DMS53 treated with DMSO at 0.1 percent for 48 hours (cell line): ENCODE data around the gene PLEKHH3.
"Not testable (repeated sequence)": the region's sequence is repeated elsewhere in the genome, so short reads cannot be mapped to it uniquely, and the experiment has no call there.

ENCODE experiments used
- DNase-seq: peaks from one replicate; lab custom pipeline; 2025; ENCODE audit not compliant: unreplicated experiment; lab: John Stamatoyannopoulos, UW

PLEKHH3 gene

DNA sequence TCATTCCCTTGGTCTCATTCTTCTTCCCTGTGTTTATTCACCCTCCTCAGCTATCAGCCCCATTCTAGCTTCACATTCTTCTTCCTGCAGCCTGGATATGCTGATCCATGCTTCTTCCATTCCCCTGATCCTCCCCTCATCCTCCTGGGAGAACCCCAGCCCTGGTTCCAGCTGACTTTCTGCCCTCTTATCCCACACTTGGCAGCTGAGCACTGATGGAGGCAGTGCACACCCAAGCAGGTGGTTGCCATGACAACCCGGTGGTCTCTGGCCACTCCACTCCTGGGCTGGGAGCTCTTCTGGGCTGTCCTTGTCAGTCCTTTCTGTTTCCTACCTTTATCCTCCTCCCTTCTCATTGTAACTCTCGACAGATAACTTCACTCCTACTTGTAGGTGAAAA, 34.5 kb downstream of the PLEKHH3 start:
- DNase-seq = no peak

DNA sequence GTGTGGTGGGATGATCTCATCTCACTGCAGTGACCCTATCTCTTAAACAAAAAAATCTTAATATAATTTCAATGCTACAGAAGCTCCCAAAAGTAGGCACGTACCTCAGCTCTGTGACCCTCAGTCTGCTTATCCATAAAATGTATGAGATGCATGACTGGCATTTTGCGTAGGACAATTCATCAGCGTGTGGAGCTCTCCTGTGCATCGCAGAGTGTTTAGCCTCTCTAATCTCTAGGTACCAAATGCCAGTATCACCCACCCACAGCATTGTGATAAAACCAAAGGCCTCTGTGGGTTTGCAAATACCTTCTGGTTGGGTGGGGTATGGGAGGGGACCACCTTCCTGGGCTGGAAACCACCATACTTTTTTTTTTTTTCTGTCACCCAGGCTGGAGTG, 36.7 kb downstream of the PLEKHH3 start:
- no peak for DNase-seq

DNA sequence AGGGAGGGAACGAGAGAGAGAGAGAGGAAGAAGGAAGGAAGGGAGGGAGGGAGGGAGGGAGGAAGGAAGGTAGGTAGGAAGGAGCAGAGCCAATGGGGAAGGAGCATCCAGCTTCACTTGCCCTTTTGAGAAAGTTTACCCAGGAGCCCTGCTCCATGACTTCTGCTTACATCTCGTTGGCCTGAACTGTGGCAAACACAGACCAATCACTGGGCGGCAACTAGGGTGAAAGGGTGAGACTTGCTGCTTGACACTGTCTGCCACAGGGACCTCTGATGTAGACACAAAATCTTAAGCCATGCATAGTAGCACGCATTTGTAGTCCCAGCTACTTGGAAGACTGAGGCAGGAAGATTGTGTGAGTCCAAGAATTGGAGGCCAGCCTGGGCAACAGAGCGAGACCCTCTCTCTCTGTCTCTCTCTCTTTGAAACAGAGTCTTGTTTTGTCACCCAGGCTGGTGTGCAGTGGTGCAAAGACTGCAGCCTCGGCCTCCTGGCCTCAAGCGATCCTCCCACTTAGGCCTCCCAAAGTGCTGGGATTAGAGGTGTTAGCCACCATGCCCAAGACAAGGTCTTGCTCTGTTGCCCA, 37.2 kb downstream of the PLEKHH3 start:
- no peak for DNase-seq

DNA sequence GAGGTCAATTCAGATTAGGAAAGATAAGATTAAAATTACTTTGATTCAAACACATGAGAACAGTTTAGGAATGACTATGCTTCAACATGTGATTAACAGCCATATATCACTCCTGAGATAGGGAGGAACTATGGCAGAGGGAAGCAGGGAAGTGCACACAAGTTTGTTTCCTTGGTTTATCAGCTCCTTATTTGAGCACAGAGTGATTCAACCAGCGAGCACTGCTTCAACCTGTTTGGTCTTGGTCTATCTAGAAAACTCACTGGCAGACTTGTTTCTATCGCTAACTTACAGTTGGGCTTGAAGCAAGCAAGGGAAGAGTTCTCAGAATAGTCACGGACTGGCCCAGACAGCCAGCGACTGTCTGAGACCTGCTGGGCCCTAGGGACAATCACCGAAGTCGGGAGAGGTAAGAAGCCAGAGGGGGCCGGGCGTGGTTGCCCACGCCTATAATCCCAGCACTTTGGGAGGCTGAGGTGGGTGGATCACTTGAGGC, 43.8 kb downstream of the PLEKHH3 start:
- DNase-seq = no peak

DNA sequence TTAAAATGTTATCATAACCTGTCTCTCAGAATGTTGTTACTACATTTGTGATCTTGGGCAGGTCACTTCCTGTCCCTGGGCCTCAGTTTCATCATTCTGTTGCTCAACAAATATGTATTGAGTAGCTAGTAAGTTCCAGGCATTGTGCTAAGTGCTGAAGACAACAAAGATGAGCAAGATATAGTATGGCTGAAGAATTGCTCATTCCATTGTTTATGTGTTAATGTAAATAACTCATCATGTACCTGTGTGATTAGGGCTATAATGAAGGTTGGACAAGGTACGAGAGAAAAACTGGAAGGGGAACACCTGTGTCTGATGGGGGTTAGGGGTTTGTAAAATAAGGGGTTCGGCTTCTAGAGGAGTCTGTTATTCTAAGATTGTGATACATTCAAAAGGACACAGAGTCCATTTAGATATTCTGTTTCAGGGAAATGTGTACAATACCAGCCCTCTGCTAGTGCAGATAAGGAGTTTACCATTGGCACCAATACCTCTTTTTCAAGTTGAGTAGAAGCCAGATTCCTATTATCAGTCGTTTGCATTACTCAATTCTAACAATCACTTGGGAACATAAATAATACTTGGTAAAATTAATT, 47.3 kb downstream of the PLEKHH3 start:
- DNase-seq = no peak

DNA sequence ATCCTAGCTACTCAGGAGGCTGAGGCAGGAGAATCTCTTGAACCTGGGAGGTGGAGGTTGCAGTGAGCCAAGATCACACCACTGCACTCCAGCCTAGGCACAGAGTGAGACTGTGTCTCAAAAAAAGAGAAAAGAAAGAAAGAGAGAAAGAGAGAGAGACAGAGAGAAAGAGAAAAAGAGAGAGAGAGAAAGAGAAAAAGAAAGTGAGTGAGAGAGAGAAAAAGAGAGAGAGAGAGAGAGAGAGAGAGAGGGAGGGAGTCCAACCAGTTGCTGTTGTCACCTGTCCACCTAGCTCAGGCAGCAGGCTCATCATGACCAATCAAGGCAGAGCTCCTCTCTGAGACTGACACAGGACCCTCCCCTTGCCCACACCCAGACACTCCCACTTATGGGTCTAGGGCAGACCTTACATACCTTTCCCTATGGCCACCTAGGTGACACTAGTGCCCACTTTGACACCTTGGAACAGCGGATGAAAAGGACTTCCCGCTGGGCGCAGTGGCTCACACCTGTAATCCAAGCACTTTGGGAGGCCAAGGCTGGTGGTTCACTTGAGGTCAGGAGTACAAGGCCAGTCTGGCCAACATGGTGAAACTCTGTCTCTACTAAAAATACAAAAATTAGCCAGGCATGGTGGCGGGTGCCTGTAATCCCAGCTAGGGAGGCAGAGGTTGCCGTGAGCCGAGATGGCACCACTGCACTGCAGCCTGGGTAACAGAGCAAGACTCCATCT, 49.6 kb downstream of the PLEKHH3 start:
- not testable (repeated sequence) for DNase-seq

DNA sequence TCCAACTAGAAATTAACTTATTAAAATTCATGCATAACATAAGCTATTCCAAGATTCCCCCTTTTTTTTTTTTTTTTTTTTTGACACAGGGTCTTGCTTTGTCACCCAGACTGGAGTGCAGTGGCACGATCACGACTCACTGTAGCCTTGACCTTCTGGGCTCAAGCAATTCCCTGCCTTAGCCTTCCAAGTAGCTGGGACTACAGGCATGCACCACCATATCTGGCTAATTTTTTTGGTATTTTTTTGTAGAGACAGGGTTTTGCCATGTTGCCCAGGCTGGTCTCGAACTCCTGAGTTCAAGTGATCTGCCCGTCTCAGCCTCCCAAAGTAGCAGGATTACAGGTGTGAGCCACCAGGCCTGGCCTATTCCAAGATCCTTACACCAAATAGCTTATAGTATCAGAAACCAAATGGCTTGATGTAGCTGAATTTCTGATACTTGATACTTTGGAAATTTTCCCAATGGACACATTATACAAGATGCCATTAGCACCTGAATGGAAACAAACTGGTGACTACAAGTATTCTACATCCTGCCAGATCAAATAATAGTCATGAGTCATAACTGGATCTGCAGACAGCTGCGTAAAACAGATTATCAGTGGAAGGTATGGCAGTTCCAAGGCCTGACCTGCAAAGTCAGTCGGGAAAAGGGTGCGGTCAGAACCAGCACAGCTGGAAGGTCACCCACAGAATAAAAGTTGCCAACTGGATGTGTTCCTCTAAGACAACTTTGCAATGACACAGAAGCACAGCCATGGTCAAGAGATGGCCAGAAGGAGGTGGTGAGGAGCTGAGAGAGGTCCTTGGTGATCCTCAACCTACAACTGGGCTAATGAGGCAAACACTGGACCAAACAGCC, 52.8 kb downstream of the PLEKHH3 start:
- peak; percentile 91 for DNase-seq

DNA sequence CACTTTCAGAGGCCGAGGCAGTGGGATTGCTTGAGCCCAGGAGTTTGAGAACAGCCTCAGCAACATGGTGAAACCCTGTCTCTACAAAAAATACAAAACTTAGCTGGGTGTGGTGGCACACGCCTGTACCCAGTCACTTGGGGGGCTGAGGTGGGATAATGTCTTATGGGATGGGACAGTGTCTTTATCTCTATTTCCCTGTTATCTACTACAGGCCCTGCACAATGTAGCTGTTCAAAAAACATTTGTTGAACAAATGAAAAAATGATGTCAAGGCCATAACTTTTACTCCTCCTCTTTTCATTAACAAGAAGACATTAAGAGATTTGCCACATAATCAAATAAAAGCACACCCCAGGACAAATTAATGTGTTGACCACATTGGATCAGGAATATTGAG, 53.5 kb downstream of the PLEKHH3 start:
- DNase-seq = no peak

DNA sequence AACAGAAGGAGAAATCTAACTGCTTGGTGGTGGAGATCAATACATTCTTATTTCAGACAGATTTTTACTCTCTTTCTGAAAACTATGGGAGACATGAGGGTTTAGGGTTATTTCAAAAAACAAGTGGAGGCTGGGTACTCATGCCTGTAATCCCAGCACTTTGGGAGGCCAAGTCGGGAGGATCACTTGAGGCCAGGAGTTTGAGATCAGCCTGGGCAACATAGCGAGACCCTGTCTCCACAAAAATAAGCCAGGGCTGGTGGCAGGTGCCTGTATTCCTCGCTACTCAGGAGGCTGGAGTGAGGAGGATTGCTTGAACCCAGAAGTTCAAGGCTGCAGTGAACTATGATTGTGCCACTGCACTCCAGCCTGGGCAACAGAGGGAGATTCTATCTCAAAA, 54.8 kb downstream of the PLEKHH3 start:
- DNase-seq = not testable (repeated sequence)

DNA sequence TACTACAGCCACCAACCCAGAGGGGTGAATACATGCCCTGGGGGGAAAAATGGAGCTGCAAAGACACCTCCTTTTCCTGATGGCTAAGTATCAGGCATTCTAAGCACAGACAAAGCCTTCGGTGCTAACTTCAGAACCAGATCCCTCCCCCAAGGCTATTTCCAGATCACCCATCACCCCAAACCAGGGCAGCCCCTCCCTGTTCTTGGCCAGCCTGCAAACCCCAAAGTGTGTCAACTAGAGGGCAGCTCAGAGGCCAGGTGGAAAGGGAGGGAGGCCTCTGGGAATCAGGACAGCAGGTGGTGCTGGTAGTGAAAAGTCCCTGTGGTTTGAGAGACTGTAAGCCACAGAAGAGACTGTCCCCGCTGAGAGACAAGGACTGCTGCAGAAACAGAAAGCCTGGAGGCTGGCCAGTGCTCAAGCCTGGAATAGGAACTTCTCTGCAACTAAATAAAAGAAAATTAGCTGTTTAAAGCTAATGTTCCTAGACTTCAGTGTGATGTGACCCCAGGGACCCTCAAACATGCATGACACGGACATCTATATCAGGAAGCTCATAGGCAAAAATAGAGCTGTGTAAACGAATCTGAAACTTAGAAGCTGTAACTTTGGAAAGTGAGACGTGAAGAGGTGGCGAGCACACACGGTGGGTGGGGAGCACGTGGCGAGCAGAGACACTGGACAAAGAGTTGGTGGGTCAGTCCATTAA, 58.2 kb downstream of the PLEKHH3 start:
- DNase-seq = peak; percentile 71

DNA sequence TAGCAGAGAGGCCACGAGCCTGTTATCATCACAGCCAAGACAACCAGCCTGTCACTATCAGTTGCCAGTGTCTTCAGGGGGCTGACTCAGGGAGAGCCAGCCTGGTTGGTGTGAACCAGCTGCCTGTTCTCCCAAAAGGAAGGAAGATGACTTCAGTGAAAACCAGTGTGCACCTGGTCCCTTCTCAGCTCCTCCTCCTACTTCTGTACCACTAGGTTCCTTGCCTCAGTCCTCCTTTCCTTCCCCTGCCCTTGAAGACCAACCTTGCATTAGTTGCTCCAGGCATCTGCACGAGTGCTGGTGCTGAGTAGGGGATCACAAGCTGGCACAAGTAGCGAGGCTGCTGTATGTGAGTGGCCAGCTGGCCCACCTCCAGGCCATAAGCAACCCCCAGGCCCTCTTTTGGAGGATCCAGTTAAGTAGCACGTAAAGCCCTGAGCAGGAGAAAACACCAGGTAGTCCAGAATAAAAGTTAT, 58.8 kb downstream of the PLEKHH3 start:
- no peak for DNase-seq
